Glutamatergic neuron (in vitro differentiated cells): Measurements from ENCODE around the gene RITA1. TPM values are rescaled to one million over a fixed set of nuclear protein-coding genes. Genes with fewer than 3 reads are reported as not detected.

Source experiments
- DNase-seq: peaks from one replicate; pipeline ENCODE4 v3.0.0; 2022
- H3K27ac Mint-ChIP-seq: one replicate; pipeline ENCODE4 v1.8.0; 2020; ENCODE audit warnings: mild to moderate bottlenecking, mixed read lengths, inconsistent platforms; ENCODE audit not compliant: unreplicated experiment
- H3K27me3 Mint-ChIP-seq: one replicate; pipeline ENCODE4 v1.8.0; 2020; ENCODE audit warnings: mild to moderate bottlenecking, moderate library complexity, mixed read lengths, inconsistent platforms; ENCODE audit not compliant: unreplicated experiment
- H3K36me3 Mint-ChIP-seq: one replicate; pipeline ENCODE4 v1.8.0; 2020; ENCODE audit warnings: mild to moderate bottlenecking, mixed read lengths, inconsistent platforms; ENCODE audit not compliant: unreplicated experiment
- H3K4me1 Mint-ChIP-seq: one replicate; pipeline ENCODE4 v1.8.0; 2020; ENCODE audit warnings: mild to moderate bottlenecking, low read depth, mixed read lengths, inconsistent platforms; ENCODE audit not compliant: unreplicated experiment
- H3K4me3 Mint-ChIP-seq: one replicate; pipeline ENCODE4 v1.8.0; 2020; ENCODE audit warnings: mild to moderate bottlenecking, mixed read lengths, inconsistent platforms; ENCODE audit not compliant: unreplicated experiment
- H3K9me3 Mint-ChIP-seq: one replicate; pipeline ENCODE4 v1.8.0; 2020; ENCODE audit warnings: mild to moderate bottlenecking, moderate library complexity, mixed read lengths, inconsistent platforms; ENCODE audit not compliant: unreplicated experiment
- total RNA-seq: library from RNA; stranded (reverse); fragmentation: NEBNext Ultra II Directional; extraction: Animal tissue kit (Norgen Biotek cat#: 25700); gene quantifications from one replicate; pipeline ENCODE4 v1.2.1, GENCODE V29; 2021; ENCODE audit not compliant: unreplicated experiment
- TF ChIP-seq, protein P1 (sequence below): fragments of 200-600 bp; sonication (generic); IDR thresholded peaks from one replicate; pipeline ENCODE4 v1.5.0; 2021; ENCODE audit not compliant: partially characterized antibody, unreplicated experiment

Gene RITA1
- total RNA-seq, 1 donor from 2014 or later = 6.7 TPM

DNA sequence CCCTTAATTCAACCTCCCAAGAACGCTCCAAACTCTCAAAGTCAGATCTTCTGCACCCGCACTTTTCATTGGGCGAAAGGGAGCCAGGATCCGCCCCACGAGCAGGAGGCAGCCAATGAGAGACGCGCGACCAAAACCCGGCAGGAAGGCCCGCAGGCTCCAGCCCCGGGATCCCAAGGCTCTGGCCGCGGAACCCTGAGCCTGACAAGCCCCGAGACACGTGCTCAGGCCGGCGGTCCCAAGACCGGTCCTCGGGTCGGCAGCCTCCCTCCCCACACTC lies 681 bp upstream of the RITA1 start:
- H3K27ac Mint-ChIP-seq = peak overlapping the region; percentile 52
- peak; percentile 86 for DNase-seq
- peaks cover 1% of the 10 kb centered on the region for H3K27me3 Mint-ChIP-seq
- H3K4me1 Mint-ChIP-seq = peaks cover 5% of the 10 kb centered on the region
- no peaks in the 10 kb centered on the region for H3K36me3 Mint-ChIP-seq
- peak overlapping the region; percentile 74 for H3K4me3 Mint-ChIP-seq
- TF ChIP-seq, protein P1, sequence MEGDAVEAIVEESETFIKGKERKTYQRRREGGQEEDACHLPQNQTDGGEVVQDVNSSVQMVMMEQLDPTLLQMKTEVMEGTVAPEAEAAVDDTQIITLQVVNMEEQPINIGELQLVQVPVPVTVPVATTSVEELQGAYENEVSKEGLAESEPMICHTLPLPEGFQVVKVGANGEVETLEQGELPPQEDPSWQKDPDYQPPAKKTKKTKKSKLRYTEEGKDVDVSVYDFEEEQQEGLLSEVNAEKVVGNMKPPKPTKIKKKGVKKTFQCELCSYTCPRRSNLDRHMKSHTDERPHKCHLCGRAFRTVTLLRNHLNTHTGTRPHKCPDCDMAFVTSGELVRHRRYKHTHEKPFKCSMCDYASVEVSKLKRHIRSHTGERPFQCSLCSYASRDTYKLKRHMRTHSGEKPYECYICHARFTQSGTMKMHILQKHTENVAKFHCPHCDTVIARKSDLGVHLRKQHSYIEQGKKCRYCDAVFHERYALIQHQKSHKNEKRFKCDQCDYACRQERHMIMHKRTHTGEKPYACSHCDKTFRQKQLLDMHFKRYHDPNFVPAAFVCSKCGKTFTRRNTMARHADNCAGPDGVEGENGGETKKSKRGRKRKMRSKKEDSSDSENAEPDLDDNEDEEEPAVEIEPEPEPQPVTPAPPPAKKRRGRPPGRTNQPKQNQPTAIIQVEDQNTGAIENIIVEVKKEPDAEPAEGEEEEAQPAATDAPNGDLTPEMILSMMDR = no peak
- peaks cover 5% of the 10 kb centered on the region for H3K9me3 Mint-ChIP-seq

DNA sequence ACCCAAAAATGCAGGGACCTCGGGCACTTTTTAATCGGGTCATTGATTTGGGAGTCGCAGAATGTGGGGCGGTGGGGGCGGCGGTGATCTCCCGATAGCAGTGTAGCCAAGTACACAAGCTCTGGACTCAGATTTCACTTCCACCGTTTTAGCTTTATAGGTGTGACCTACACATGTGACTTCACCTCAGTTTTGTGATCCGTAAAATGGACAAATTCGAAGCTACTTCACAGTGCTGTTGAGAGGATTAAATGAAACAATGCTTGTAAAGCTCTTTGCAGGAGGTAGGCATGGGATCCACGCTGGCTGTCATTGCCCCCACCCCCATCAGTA lies 478 bp downstream of the RITA1 start:
- Mint-ChIP-seq H3K36me3 (no peaks in the 10 kb centered on the region), H3K27me3 (no peaks in the 10 kb centered on the region), H3K9me3 (peaks cover 2% of the 10 kb centered on the region), H3K27ac (peak overlapping the region; percentile 34), H3K4me1 (peaks cover 8% of the 10 kb centered on the region), H3K4me3 (peak overlapping the region; percentile 70)
- TF ChIP-seq, protein P1 = no peak
- DNase-seq = no peak

DNA sequence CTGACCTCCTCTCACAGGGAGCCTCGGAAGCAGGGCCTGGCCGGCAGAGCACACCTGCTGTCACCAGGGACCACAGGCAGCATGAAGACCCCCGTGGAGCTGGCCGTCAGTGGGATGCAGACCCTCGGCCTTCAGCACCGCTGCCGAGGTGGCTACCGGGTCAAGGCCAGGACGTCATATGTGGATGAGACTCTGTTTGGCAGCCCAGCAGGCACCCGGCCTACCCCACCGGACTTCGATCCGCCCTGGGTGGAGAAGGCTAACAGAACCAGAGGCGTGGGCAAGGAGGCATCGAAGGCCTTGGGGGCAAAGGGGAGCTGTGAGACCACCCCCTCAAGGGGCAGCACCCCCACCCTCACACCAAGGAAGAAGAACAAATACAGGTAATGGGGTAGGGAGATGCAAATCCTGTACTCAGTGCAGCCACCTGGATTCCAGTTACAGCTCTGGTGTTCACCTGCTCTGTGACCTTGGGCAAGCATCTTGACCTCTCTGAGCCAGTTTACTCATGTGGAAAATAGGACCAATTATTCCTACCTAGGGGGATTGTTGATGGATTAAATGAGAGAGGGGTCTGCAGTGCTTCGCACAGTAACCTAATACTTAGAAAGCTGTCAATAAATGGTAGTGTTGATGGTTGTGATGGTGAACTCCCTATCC lies 1.3 kb downstream of the RITA1 start:
- TF ChIP-seq, protein P1 = no peak
- no peak for DNase-seq
- no peaks in the 10 kb centered on the region for H3K27me3 Mint-ChIP-seq
- peak overlapping the region; percentile 34 for H3K27ac Mint-ChIP-seq
- peaks cover 8% of the 10 kb centered on the region for H3K4me1 Mint-ChIP-seq
- peak overlapping the region; percentile 70 for H3K4me3 Mint-ChIP-seq
- H3K36me3 Mint-ChIP-seq = no peaks in the 10 kb centered on the region
- peaks cover 2% of the 10 kb centered on the region for H3K9me3 Mint-ChIP-seq

DNA sequence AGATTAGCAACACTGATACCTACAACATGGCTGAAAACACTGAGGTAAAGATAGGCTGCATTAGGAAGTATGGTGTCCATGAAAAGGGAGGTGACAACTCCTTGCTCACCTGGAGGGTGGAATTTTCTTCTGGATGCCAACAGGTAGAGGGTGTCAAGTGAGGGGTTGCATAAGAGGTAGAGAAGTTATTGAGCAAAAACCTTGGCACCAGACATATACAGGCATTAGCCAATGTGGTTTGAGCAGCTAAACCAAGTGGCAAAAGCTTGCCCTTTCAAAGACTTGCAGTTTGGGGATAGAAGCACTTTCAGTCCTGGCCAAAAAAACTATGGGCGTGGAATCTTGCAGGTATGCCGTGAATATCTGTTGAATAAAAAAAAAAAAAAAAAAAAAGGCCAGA lies 3.8 kb downstream of the RITA1 start:
- TF ChIP-seq, protein P1 = no peak
- Mint-ChIP-seq H3K27me3 (no peaks in the 10 kb centered on the region), H3K9me3 (peaks cover 2% of the 10 kb centered on the region), H3K4me3 (no peak overlapping the region), H3K36me3 (no peaks in the 10 kb centered on the region), H3K27ac (no peak overlapping the region), H3K4me1 (peaks cover 8% of the 10 kb centered on the region)
- no peak for DNase-seq

DNA sequence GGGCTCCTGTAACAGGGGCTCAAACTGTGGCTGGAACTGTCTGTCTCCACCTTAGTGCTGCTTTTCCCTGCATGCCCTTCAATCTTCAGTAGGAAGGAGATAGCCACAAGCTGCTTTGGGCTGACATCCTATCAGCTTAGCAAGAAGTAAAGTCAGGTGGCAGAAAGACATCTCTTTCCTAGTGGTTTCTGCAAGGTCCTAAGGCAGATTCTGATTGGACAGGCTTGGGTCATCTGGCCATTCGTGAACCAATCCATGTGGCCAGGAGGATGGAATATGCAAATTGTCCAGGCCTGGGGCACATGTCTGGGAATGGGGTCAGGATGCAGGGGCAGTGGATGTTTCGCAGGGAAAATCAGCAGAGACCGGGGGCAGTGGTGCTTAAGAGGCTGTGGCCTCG lies 5.2 kb downstream of the RITA1 start:
- TF ChIP-seq, protein P1 = no peak
- H3K9me3 Mint-ChIP-seq = peaks cover 2% of the 10 kb centered on the region
- H3K4me3 Mint-ChIP-seq = no peak overlapping the region
- H3K36me3 Mint-ChIP-seq = no peaks in the 10 kb centered on the region
- no peaks in the 10 kb centered on the region for H3K27me3 Mint-ChIP-seq
- no peak overlapping the region for H3K27ac Mint-ChIP-seq
- peak; percentile 31 for DNase-seq
- H3K4me1 Mint-ChIP-seq = peaks cover 12% of the 10 kb centered on the region
